ENCODE results near the gene BRI3.
"Not testable (repeated sequence)": the region's sequence is repeated elsewhere in the genome, so short reads cannot be mapped to it uniquely, and the experiment has no call there.

The BRI3 gene

GRCh38 chr7:98315318-98315993 is 34.0 kb downstream of the BRI3 start:
- DNase-seq (no peak), ATAC-seq (ENCODE audit: insufficient read depth, low read depth) (no peak)

DNA sequence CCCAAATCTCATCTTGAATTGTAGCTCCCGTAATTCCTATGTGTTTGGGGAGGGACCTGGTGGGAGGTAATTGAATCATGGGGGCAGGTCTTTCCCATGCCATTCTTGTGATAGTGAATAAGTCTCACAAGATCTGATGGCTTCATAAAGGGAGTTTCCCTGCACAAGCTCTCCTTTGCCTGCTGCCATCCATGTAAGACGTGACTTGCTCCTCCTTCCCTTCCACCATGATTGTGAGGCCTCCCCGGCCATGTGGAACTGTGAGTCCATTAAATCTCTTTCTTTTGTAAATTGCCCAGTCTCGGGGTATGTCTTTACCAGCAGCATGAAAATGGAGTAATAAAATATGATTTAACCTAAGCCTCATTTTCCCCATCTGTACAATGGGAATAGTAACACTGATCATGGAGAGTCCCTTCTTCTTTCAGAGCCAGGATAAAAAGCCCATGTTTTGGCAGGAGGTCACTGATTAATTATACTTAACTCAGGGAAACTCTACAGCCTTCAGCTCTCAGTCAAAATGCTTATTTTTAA is 34.6 kb downstream of the BRI3 start:
- H3K4me2 ChIP-seq (ENCODE audit: insufficient read depth, low read length); H4K20me1 ChIP-seq (ENCODE audit: insufficient read depth, low read length); ATAC-seq (ENCODE audit: insufficient read depth, low read depth); DNase-seq; H3K27ac ChIP-seq (ENCODE audit: low read length); H3K4me1 ChIP-seq (ENCODE audit: insufficient read depth, low read length); H3K9ac ChIP-seq (ENCODE audit: low read depth, low read length); H3K27me3 ChIP-seq (ENCODE audit: insufficient read depth, low read length, poor library complexity); H3K79me2 ChIP-seq (ENCODE audit: insufficient read depth, low read length); H3K9me3 ChIP-seq (ENCODE audit: insufficient read depth, low read length, severe bottlenecking); H2AFZ ChIP-seq (ENCODE audit: low read depth, low read length); H3K36me3 ChIP-seq (ENCODE audit: insufficient read depth, low read length); H3K4me3 ChIP-seq (ENCODE audit: low read depth in 1 of 2, low read length in 2 of 2): not testable (repeated sequence)

More at GRCh38 chr7:98315318-98315993, 34.0 kb downstream of the BRI3 start:
- Histone ChIP-seq H3K9ac (ENCODE audit: low read depth, low read length) (no peak overlapping the region), H3K27ac (ENCODE audit: low read length) (no peak overlapping the region), H3K79me2 (ENCODE audit: insufficient read depth, low read length) (no peaks in the 10 kb centered on the region), H3K36me3 (ENCODE audit: insufficient read depth, low read length) (no peaks in the 10 kb centered on the region), H3K4me3 (ENCODE audit: low read depth in 1 of 2, low read length in 2 of 2) (no peak overlapping the region), H3K27me3 (ENCODE audit: insufficient read depth, low read length, poor library complexity) (no peaks in the 10 kb centered on the region), H3K4me2 (ENCODE audit: insufficient read depth, low read length) (no peak overlapping the region), H4K20me1 (ENCODE audit: insufficient read depth, low read length) (no peaks in the 10 kb centered on the region), H3K9me3 (ENCODE audit: insufficient read depth, low read length, severe bottlenecking) (no peaks in the 10 kb centered on the region), H3K4me1 (ENCODE audit: insufficient read depth, low read length) (no peaks in the 10 kb centered on the region), H2AFZ (ENCODE audit: low read depth, low read length) (no peak overlapping the region)
- TF ChIP-seq, protein P1, sequence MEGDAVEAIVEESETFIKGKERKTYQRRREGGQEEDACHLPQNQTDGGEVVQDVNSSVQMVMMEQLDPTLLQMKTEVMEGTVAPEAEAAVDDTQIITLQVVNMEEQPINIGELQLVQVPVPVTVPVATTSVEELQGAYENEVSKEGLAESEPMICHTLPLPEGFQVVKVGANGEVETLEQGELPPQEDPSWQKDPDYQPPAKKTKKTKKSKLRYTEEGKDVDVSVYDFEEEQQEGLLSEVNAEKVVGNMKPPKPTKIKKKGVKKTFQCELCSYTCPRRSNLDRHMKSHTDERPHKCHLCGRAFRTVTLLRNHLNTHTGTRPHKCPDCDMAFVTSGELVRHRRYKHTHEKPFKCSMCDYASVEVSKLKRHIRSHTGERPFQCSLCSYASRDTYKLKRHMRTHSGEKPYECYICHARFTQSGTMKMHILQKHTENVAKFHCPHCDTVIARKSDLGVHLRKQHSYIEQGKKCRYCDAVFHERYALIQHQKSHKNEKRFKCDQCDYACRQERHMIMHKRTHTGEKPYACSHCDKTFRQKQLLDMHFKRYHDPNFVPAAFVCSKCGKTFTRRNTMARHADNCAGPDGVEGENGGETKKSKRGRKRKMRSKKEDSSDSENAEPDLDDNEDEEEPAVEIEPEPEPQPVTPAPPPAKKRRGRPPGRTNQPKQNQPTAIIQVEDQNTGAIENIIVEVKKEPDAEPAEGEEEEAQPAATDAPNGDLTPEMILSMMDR (IDR thresholded peaks at IDR 0.05; ENCODE audit: borderline replicate concordance, extremely low read depth, low read length, poor library complexity, severe bottlenecking): no peak
- TF ChIP-seq EZH2 (IDR thresholded peaks at IDR 0.05; ENCODE audit: borderline replicate concordance, low read depth, low read length, severe bottlenecking): no peak

DNA sequence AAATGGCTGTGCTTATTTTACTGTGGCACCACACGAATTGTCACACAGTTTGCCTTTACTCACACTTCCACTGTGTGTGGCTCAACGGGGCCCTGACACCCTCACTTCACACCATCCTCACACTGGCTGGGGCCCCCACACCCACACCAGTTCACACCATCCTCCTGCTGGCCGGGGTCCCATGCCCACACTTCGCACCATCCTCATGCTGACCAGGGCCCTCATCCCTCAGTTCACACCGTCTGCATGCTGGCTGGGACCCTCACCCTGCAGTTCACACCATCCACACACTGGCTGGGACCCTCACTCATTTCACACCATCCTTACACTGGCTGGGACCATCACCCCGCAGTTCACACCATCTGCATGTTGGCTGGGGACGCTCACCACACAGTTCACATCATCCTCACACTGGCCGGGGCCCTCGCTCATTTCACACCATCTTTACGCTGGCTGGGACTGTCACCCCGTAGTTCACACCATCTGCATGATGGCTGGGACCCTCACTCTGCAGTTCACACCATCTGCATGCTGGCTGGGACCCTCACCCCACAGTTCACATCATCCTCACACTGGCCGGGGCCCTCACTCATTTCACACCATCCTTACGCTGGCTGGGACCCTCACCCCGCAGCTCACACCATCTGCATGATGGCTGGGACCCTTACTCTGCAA is 36.0 kb downstream of the BRI3 start:
- H3K79me2 ChIP-seq (ENCODE audit: insufficient read depth, low read length): no peaks in the 10 kb centered on the region
- H3K4me3 ChIP-seq (ENCODE audit: low read depth in 1 of 2, low read length in 2 of 2): no peak overlapping the region
- H4K20me1 ChIP-seq (ENCODE audit: insufficient read depth, low read length): no peaks in the 10 kb centered on the region
- TF ChIP-seq, protein P1 (IDR thresholded peaks at IDR 0.05; ENCODE audit: borderline replicate concordance, extremely low read depth, low read length, poor library complexity, severe bottlenecking): no peak
- TF ChIP-seq EZH2 (IDR thresholded peaks at IDR 0.05; ENCODE audit: borderline replicate concordance, low read depth, low read length, severe bottlenecking): no peak
- H3K4me2 ChIP-seq (ENCODE audit: insufficient read depth, low read length): no peak overlapping the region
- DNase-seq: no peak
- H3K9ac ChIP-seq (ENCODE audit: low read depth, low read length): no peak overlapping the region
- no peak overlapping the region for H2AFZ ChIP-seq (ENCODE audit: low read depth, low read length)
- H3K4me1 ChIP-seq (ENCODE audit: insufficient read depth, low read length): no peaks in the 10 kb centered on the region
- no peaks in the 10 kb centered on the region for H3K36me3 ChIP-seq (ENCODE audit: insufficient read depth, low read length)
- no peak for ATAC-seq (ENCODE audit: insufficient read depth, low read depth)
- H3K27me3 ChIP-seq (ENCODE audit: insufficient read depth, low read length, poor library complexity): no peaks in the 10 kb centered on the region
- H3K27ac ChIP-seq (ENCODE audit: low read length): no peak overlapping the region
- no peaks in the 10 kb centered on the region for H3K9me3 ChIP-seq (ENCODE audit: insufficient read depth, low read length, severe bottlenecking)

DNA sequence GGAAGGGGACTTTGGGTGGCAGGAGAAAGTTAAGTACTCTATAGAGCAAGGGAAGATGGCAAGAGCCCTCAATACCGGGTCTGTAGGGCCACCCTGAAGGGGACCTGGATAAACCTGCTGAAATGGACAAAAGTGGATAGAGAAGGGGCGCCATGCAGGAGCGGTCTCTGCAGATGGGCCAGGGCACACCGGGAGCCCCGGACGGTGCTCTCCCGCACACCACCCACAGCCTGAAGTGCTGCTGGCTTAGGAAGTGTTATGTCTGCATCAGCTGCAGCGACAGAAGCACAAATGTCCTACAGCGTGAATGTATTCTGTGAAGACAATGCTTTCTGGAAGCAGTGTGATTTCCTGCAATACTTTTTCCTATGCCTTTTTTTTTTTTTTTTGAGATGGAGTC is 37.7 kb downstream of the BRI3 start:
- no peaks in the 10 kb centered on the region for H4K20me1 ChIP-seq (ENCODE audit: insufficient read depth, low read length)
- no peaks in the 10 kb centered on the region for H3K79me2 ChIP-seq (ENCODE audit: insufficient read depth, low read length)
- H3K4me2 ChIP-seq (ENCODE audit: insufficient read depth, low read length): no peak overlapping the region
- no peak for TF ChIP-seq EZH2 (IDR thresholded peaks at IDR 0.05; ENCODE audit: borderline replicate concordance, low read depth, low read length, severe bottlenecking)
- TF ChIP-seq, protein P1 (IDR thresholded peaks at IDR 0.05; ENCODE audit: borderline replicate concordance, extremely low read depth, low read length, poor library complexity, severe bottlenecking): no peak
- no peaks in the 10 kb centered on the region for H3K27me3 ChIP-seq (ENCODE audit: insufficient read depth, low read length, poor library complexity)
- no peaks in the 10 kb centered on the region for H3K9me3 ChIP-seq (ENCODE audit: insufficient read depth, low read length, severe bottlenecking)
- H3K9ac ChIP-seq (ENCODE audit: low read depth, low read length): no peak overlapping the region
- DNase-seq (no peak), ATAC-seq (ENCODE audit: insufficient read depth, low read depth) (no peak)
- H2AFZ ChIP-seq (ENCODE audit: low read depth, low read length): no peak overlapping the region
- H3K27ac ChIP-seq (ENCODE audit: low read length): no peak overlapping the region
- H3K36me3 ChIP-seq (ENCODE audit: insufficient read depth, low read length): no peaks in the 10 kb centered on the region
- H3K4me3 ChIP-seq (ENCODE audit: low read depth in 1 of 2, low read length in 2 of 2): no peak overlapping the region
- H3K4me1 ChIP-seq (ENCODE audit: insufficient read depth, low read length): no peaks in the 10 kb centered on the region
